MCF 10A (cell line): ENCODE results near the gene CEP85L. TPM values are rescaled to one million over a fixed set of nuclear protein-coding genes. Genes with fewer than 3 reads are reported as not detected.

Experiments
- BruUV-seq: library from RNA; stranded (reverse); fragments of 400-500 nt; replicated peaks from 2 replicates; lab custom pipeline; 2021; lab: Mats Ljungman, UMichigan
- CTCF ChIA-PET: fragments of 300-600 bp; sonication (Branson Sonifier 250); formaldehyde crosslinking; extraction: SDS; loops from one replicate; lab custom pipeline; 2021; ENCODE audit warnings: antibody characterized with exemption, inconsistent platforms; lab: Yijun Ruan, JAX
- POLR2A ChIA-PET: fragments of 300-600, 350-650 bp; sonication (Branson Sonifier 250); formaldehyde crosslinking; extraction: SDS; loops from one replicate; lab custom pipeline; 2020; ENCODE audit warnings: antibody characterized with exemption, inconsistent platforms; lab: Yijun Ruan, JAX
- DNase-seq: peaks from one replicate; pipeline ENCODE4 v3.0.0-alpha.2; 2018; ENCODE audit not compliant: unreplicated experiment
- H3K27ac Mint-ChIP-seq: one replicate; pipeline ENCODE4 v1.8.0; 2022; ENCODE audit warnings: mild to moderate bottlenecking, low read depth, mixed read lengths; ENCODE audit not compliant: unreplicated experiment
- H3K27me3 Mint-ChIP-seq: one replicate; pipeline ENCODE4 v1.8.0; 2022; ENCODE audit warnings: mixed read lengths; ENCODE audit not compliant: insufficient read depth, unreplicated experiment
- H3K36me3 Mint-ChIP-seq: one replicate; pipeline ENCODE4 v1.8.0; 2022; ENCODE audit warnings: mild to moderate bottlenecking, moderate library complexity, mixed read lengths; ENCODE audit not compliant: insufficient read depth, unreplicated experiment
- H3K4me1 Mint-ChIP-seq: one replicate; pipeline ENCODE4 v1.8.0; 2022; ENCODE audit warnings: mixed read lengths; ENCODE audit not compliant: insufficient read depth, unreplicated experiment
- H3K4me3 Mint-ChIP-seq: one replicate; pipeline ENCODE4 v1.8.0; 2022; ENCODE audit warnings: mild to moderate bottlenecking, moderate library complexity, mixed read lengths; ENCODE audit not compliant: unreplicated experiment
- H3K9me3 Mint-ChIP-seq: one replicate; pipeline ENCODE4 v1.8.0; 2022; ENCODE audit warnings: mixed read lengths; ENCODE audit not compliant: unreplicated experiment
- intact Hi-C: fragments of 100-400 bp; cut with micrococcal nuclease; formaldehyde crosslinking; loops from 2 replicates; pipeline ENCODE4 v1.14.1; 2022
- total RNA-seq: library from RNA; stranded (reverse); gene quantifications from 2 replicates; pipeline ENCODE4 v1.2.3, GENCODE V29; 2022
- TF ChIP-seq, protein P1 (sequence below): fragments of 200-600 bp; IDR thresholded peaks from one replicate; pipeline ENCODE4 v1.8.0; 2022; ENCODE audit warnings: antibody characterized with exemption, mild to moderate bottlenecking; ENCODE audit not compliant: unreplicated experiment

The CEP85L gene
- total RNA-seq, 1 experiment from 2014 or later = 8.4 TPM

- no peak for DNase-seq
- POLR2A ChIA-PET = no interaction called here
Observed at GRCh38 chr6:118644007-118644406, 7.4 kb downstream of the CEP85L start.

DNA sequence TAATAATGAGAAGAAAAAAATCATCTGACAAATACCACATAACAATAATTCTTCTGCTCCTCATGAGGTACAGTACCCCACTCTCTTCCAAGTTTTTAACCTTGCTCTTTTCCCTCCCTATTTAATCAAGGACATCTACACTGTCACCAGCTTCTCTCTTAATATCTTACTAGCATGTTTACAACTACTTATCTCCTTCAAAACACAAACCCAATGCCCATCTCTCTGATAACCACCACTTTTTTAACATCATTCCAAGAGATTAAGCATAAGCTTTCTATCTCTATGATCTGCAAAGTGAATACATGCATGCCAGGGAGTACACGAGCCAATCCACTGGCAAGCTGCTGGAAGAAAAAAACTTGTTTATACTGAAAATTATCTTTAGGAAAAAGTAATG is 10.3 kb downstream of the CEP85L start:
- ChIA-PET CTCF (interaction anchor here (0.5 to 1.0 kb wide), 4 partner anchors 160 to 1870 kb away, joined by 3 to 4 read pairs (median 3); no protein-coding TSS in a partner anchor), POLR2A (interaction anchor here (1.5 kb wide), 1 partner anchor 8 kb away, joined by 3 read pairs; no protein-coding TSS in a partner anchor)
- intact Hi-C loops = no loop called here
- H3K4me3 Mint-ChIP-seq = no peak overlapping the region
- peaks cover 16% of the 10 kb centered on the region for H3K4me1 Mint-ChIP-seq
- TF ChIP-seq, protein P1, sequence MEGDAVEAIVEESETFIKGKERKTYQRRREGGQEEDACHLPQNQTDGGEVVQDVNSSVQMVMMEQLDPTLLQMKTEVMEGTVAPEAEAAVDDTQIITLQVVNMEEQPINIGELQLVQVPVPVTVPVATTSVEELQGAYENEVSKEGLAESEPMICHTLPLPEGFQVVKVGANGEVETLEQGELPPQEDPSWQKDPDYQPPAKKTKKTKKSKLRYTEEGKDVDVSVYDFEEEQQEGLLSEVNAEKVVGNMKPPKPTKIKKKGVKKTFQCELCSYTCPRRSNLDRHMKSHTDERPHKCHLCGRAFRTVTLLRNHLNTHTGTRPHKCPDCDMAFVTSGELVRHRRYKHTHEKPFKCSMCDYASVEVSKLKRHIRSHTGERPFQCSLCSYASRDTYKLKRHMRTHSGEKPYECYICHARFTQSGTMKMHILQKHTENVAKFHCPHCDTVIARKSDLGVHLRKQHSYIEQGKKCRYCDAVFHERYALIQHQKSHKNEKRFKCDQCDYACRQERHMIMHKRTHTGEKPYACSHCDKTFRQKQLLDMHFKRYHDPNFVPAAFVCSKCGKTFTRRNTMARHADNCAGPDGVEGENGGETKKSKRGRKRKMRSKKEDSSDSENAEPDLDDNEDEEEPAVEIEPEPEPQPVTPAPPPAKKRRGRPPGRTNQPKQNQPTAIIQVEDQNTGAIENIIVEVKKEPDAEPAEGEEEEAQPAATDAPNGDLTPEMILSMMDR = no peak
- H3K9me3 Mint-ChIP-seq = no peaks in the 10 kb centered on the region
- no peaks in the 10 kb centered on the region for H3K36me3 Mint-ChIP-seq
- no peak overlapping the region for H3K27ac Mint-ChIP-seq
- DNase-seq = no peak
- no TSS peak for BruUV-seq
- H3K27me3 Mint-ChIP-seq = no peaks in the 10 kb centered on the region

More at GRCh38 chr6:118644007-118644406, 7.4 kb downstream of the CEP85L start:
- no TSS peak for BruUV-seq
- Mint-ChIP-seq H3K27me3 (no peaks in the 10 kb centered on the region), H3K36me3 (no peaks in the 10 kb centered on the region), H3K9me3 (no peaks in the 10 kb centered on the region), H3K27ac (no peak overlapping the region), H3K4me3 (no peak overlapping the region), H3K4me1 (peaks cover 16% of the 10 kb centered on the region)
- TF ChIP-seq, protein P1 = no peak
- intact Hi-C loops = no loop called here
- CTCF ChIA-PET = interaction anchor here (0.7 to 1.3 kb wide), 2 partner anchors 9 to 361 kb away, joined by 3 read pairs; no protein-coding TSS in a partner anchor

- TF ChIP-seq, protein P1 = no peak
- ChIA-PET CTCF (interaction anchor here (0.7 to 1.2 kb wide), 3 partner anchors 9 to 139 kb away, joined by 3 to 5 read pairs (median 3); no protein-coding TSS in a partner anchor), POLR2A (interaction anchor here (0.5 to 1.5 kb wide), 6 partner anchors 10 to 1132 kb away, joined by 3 to 4 read pairs (median 3); partner anchors contain the start of gene CEP85L)
- no peaks in the 10 kb centered on the region for H3K27me3 Mint-ChIP-seq
- no peak overlapping the region for H3K4me3 Mint-ChIP-seq
- H3K4me1 Mint-ChIP-seq = peaks cover 5% of the 10 kb centered on the region
- no peak for DNase-seq
- no peaks in the 10 kb centered on the region for H3K9me3 Mint-ChIP-seq
- intact Hi-C loops = no loop called here
- BruUV-seq = no TSS peak
- no peak overlapping the region for H3K27ac Mint-ChIP-seq
- H3K36me3 Mint-ChIP-seq = no peaks in the 10 kb centered on the region
Observed at GRCh38 chr6:118639054-118639964, 12.1 kb downstream of the CEP85L start.

- no peaks in the 10 kb centered on the region for H3K36me3 Mint-ChIP-seq
- BruUV-seq = no TSS peak
- H3K9me3 Mint-ChIP-seq = no peaks in the 10 kb centered on the region
- intact Hi-C loops = no loop called here
- ChIA-PET CTCF (interaction anchor here (0.6 to 1.9 kb wide), 5 partner anchors 8 to 138 kb away, joined by 3 to 4 read pairs (median 3); no protein-coding TSS in a partner anchor), POLR2A (interaction anchor here (1.2 kb wide), 1 partner anchor 13 kb away, joined by 3 read pairs; the partner anchor contains the start of gene CEP85L)
- H3K4me1 Mint-ChIP-seq = no peaks in the 10 kb centered on the region
- no peak overlapping the region for H3K4me3 Mint-ChIP-seq
- H3K27ac Mint-ChIP-seq = no peak overlapping the region
- TF ChIP-seq, protein P1 = no peak
- DNase-seq = no peak
- H3K27me3 Mint-ChIP-seq = no peaks in the 10 kb centered on the region
Observed at GRCh38 chr6:118638288-118638687, 13.1 kb downstream of the CEP85L start.
